ENCODE data around the gene NT5DC2. TPM values are rescaled to one million over a fixed set of nuclear protein-coding genes. Genes with fewer than 3 reads are reported as not detected.

NT5DC2 gene
- total RNA-seq, 2 experiments from 2014 or later, result 118 to 144 TPM

GRCh38 chr3:52521881-52522650 lies 11.6 kb downstream of the NT5DC2 start:
- H4K20me1 ChIP-seq (ENCODE audit: insufficient read depth, low read length), result no peaks in the 10 kb centered on the region
- H3K9me3 ChIP-seq (ENCODE audit: low read length), result no peaks in the 10 kb centered on the region
- CTCF ChIA-PET (ENCODE audit: unreplicated experiment), result no interaction called here
- no peak overlapping the region for H3K4me2 ChIP-seq (ENCODE audit: low read length)
- no peaks in the 10 kb centered on the region for H3K4me1 ChIP-seq (ENCODE audit: insufficient read depth, low read length, poor library complexity, severe bottlenecking)
- no peaks in the 10 kb centered on the region for H3K9me2 ChIP-seq (ENCODE audit: insufficient read depth, low read length)
- POLR2A ChIA-PET, result no interaction called here
- no peak for TF ChIP-seq EZH2phosphoT487 (IDR thresholded peaks at IDR 0.05; ENCODE audit: borderline replicate concordance, low read depth, low read length)
- TF ChIP-seq, protein P1, sequence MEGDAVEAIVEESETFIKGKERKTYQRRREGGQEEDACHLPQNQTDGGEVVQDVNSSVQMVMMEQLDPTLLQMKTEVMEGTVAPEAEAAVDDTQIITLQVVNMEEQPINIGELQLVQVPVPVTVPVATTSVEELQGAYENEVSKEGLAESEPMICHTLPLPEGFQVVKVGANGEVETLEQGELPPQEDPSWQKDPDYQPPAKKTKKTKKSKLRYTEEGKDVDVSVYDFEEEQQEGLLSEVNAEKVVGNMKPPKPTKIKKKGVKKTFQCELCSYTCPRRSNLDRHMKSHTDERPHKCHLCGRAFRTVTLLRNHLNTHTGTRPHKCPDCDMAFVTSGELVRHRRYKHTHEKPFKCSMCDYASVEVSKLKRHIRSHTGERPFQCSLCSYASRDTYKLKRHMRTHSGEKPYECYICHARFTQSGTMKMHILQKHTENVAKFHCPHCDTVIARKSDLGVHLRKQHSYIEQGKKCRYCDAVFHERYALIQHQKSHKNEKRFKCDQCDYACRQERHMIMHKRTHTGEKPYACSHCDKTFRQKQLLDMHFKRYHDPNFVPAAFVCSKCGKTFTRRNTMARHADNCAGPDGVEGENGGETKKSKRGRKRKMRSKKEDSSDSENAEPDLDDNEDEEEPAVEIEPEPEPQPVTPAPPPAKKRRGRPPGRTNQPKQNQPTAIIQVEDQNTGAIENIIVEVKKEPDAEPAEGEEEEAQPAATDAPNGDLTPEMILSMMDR (conservative IDR thresholded peaks at IDR 0.05; ENCODE audit: low read length), result no peak
- H3K79me2 ChIP-seq (ENCODE audit: insufficient read depth, low read depth, low read length), result no peaks in the 10 kb centered on the region
- H3K36me3 ChIP-seq (ENCODE audit: insufficient read depth, low read length), result peaks cover 21% of the 10 kb centered on the region; the same call in 1 of the 2 replicates
- no peak overlapping the region for H2AFZ ChIP-seq (ENCODE audit: low read length)
- no peak overlapping the region for H3K27ac ChIP-seq (ENCODE audit: low read depth, low read length, poor library complexity, severe bottlenecking)
- no peak overlapping the region for H3K4me3 ChIP-seq (ENCODE audit: low read depth, low read length, poor library complexity, severe bottlenecking)
- no peak for DNase-seq (ENCODE audit: low spot score)
- no TSS peak for BruUV-seq (replicated peaks)
- intact Hi-C loops (cut with micrococcal nuclease; ENCODE audit: unreplicated experiment), result no loop called here

- CTCF ChIA-PET (ENCODE audit: unreplicated experiment), result no interaction called here
- H3K4me1 ChIP-seq (ENCODE audit: insufficient read depth, low read length, poor library complexity, severe bottlenecking), result no peaks in the 10 kb centered on the region
- no peak overlapping the region for H3K27ac ChIP-seq (ENCODE audit: low read depth, low read length, poor library complexity, severe bottlenecking)
- no peaks in the 10 kb centered on the region for H3K79me2 ChIP-seq (ENCODE audit: insufficient read depth, low read depth, low read length)
- H3K36me3 ChIP-seq (ENCODE audit: insufficient read depth, low read length), result peaks cover 15% of the 10 kb centered on the region; the same call in 1 of the 2 replicates
- no peaks in the 10 kb centered on the region for H3K9me2 ChIP-seq (ENCODE audit: insufficient read depth, low read length)
- no peak overlapping the region for H2AFZ ChIP-seq (ENCODE audit: low read length)
- no peaks in the 10 kb centered on the region for H4K20me1 ChIP-seq (ENCODE audit: insufficient read depth, low read length)
- no peaks in the 10 kb centered on the region for H3K9me3 ChIP-seq (ENCODE audit: low read length)
- intact Hi-C loops (cut with micrococcal nuclease; ENCODE audit: unreplicated experiment), result no loop called here
- no peak overlapping the region for H3K4me3 ChIP-seq (ENCODE audit: low read depth, low read length, poor library complexity, severe bottlenecking)
- no peak for DNase-seq (ENCODE audit: low spot score)
- BruUV-seq (replicated peaks), result no TSS peak
- TF ChIP-seq EZH2phosphoT487 (IDR thresholded peaks at IDR 0.05; ENCODE audit: borderline replicate concordance, low read depth, low read length), result no peak
- TF ChIP-seq, protein P1 (conservative IDR thresholded peaks at IDR 0.05; ENCODE audit: low read length), result no peak
- H3K4me2 ChIP-seq (ENCODE audit: low read length), result no peak overlapping the region
- POLR2A ChIA-PET, result no interaction called here
These were observed 12.2 kb downstream of the NT5DC2 start for GRCh38 chr3:52521488-52521824.

DNA sequence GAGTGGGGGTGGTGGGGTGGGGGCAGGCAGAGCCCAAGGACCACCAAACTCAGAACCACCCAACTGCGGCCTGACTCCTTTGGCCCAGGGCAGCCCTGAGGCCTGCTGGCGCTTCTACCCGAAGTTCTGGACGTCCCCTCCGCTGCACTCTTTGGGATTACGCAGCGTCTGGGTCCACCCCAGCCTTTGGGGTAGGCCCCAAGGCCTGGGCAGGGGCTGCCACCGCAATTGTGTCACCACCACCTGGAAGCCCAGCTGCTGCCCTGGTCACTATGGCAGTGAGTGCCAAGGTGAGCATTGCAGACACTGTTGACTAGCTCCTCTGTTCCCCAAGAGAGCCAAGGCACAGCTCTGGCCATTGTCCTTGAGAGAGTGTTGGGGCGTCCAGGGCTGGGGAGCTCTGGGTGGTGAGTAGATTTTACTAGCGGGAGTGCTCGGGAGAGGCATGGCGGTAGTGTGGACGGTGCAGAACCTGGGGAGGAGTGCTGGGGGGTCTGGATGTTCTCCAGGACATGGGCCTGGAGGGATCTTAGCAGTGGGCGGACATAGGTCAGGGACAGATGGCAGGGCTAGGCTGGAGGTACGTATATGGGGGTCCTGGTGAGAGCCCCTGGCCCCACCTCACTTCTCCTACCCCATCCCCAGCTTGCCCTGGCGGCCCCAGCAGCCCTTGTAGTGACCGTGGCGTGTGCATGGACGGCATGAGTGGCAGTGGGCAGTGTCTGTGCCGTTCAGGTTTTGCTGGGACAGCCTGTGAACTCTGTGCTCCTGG lies 12.8 kb downstream of the NT5DC2 start:
- H2AFZ ChIP-seq (ENCODE audit: low read length), result no peak overlapping the region
- POLR2A ChIA-PET, result no interaction called here
- H3K27ac ChIP-seq (ENCODE audit: low read depth, low read length, poor library complexity, severe bottlenecking), result no peak overlapping the region
- no peaks in the 10 kb centered on the region for H3K79me2 ChIP-seq (ENCODE audit: insufficient read depth, low read depth, low read length)
- no peaks in the 10 kb centered on the region for H3K9me3 ChIP-seq (ENCODE audit: low read length)
- CTCF ChIA-PET (ENCODE audit: unreplicated experiment), result no interaction called here
- no peaks in the 10 kb centered on the region for H3K9me2 ChIP-seq (ENCODE audit: insufficient read depth, low read length)
- H3K4me2 ChIP-seq (ENCODE audit: low read length), result no peak overlapping the region
- no peak for DNase-seq (ENCODE audit: low spot score)
- no peaks in the 10 kb centered on the region for H3K4me1 ChIP-seq (ENCODE audit: insufficient read depth, low read length, poor library complexity, severe bottlenecking)
- intact Hi-C loops (cut with micrococcal nuclease; ENCODE audit: unreplicated experiment), result no loop called here
- TF ChIP-seq EZH2phosphoT487 (IDR thresholded peaks at IDR 0.05; ENCODE audit: borderline replicate concordance, low read depth, low read length), result no peak
- TF ChIP-seq, protein P1 (conservative IDR thresholded peaks at IDR 0.05; ENCODE audit: low read length), result no peak
- no peak overlapping the region for H3K4me3 ChIP-seq (ENCODE audit: low read depth, low read length, poor library complexity, severe bottlenecking)
- no TSS peak for BruUV-seq (replicated peaks)
- H4K20me1 ChIP-seq (ENCODE audit: insufficient read depth, low read length), result no peaks in the 10 kb centered on the region
- H3K36me3 ChIP-seq (ENCODE audit: insufficient read depth, low read length), result peaks cover 10% of the 10 kb centered on the region; the same call in 1 of the 2 replicates

All from OCI-LY7 (cell line).